ENCODE data around the gene SPC24. TPM values are rescaled to one million over a fixed set of nuclear protein-coding genes. Genes with fewer than 3 reads are reported as not detected.
"Not testable (repeated sequence)": the region's sequence is repeated elsewhere in the genome, so short reads cannot be mapped to it uniquely, and the experiment has no call there.

The SPC24 gene
- polyA plus RNA-seq, 4 donors, result 11.9 to 17.1 (median 16.1) TPM

DNA sequence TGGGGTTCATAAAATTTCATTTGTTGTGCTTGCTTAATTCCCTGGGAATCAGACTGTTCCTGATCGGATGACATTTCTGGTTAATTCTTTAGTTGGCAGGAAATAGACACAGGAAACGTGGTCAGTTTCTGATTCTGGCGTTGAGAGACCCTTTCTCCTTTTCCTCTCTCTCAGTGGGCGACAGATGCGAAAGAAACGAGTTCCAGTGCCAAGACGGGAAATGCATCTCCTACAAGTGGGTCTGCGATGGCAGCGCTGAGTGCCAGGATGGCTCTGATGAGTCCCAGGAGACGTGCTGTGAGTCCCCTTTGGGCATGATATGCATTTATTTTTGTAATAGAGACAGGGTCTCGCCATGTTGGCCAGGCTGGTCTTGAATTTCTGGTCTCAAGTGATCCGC is 55.5 kb downstream of the SPC24 start:
- no peak for DNase-seq (ENCODE audit: low read depth in 4 of 4, low spot score in 3 of 4)

DNA sequence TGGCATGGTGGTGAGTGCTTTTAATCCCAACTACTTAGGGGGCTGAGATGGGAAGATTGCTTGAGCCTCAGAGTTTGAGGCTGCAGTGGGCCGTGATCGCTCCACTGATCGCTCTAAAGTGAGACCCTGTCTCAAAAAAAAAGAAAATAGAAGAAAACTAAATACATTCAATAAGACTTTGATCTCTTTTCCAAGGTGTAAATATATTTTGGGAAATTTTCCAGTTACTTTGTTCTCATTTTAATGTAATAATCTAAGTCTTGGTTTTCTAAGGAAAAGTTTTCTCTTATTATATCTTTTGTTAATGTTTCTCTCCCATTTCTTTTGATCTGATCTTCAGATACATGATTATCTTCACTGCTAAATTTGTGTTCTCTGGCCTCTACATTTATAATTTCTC is 56.7 kb downstream of the SPC24 start:
- DNase-seq (ENCODE audit: low read depth in 4 of 4, low spot score in 3 of 4), result no peak

DNA sequence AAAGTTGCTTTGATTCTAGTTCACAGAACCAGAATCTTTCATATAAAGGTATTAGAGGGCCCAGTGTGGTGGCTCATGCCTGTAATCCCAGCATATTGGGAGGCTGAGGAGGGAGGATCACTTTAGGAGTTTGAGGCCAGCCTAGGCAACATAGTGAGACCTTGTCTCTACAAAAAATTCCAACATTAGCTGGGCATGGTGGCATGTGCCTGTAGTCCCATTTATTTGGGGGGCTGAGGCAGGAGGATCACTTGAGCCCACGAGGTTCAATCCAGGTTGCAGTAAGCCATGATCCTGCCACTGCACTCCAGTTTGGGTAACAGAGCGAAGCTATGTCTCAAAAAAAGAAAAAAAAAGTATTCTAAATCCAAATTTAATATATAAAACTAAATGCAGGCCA is 57.3 kb downstream of the SPC24 start:
- DNase-seq (ENCODE audit: low read depth in 4 of 4, low spot score in 3 of 4), result no peak

DNA sequence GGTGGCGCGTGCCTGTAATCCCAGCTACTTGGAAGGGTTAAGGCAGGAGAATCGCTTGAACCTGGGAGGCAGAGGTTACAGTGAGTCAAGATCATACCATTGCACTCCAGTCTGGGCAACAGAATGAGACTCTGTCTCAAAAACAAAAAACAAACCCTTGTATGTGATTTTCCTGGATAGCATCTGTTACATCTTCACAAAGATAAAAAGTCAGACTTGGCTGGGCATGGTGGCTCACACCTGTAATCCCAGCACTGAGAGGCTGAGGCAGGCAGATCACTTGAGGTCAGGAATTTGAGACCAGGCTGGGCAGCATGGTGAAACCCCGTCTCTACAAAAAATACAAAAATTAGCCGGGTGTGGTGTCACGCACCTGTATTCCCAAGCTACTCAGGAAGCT is 58.2 kb downstream of the SPC24 start:
- not testable (repeated sequence) for DNase-seq (ENCODE audit: low read depth in 4 of 4, low spot score in 3 of 4)

DNA sequence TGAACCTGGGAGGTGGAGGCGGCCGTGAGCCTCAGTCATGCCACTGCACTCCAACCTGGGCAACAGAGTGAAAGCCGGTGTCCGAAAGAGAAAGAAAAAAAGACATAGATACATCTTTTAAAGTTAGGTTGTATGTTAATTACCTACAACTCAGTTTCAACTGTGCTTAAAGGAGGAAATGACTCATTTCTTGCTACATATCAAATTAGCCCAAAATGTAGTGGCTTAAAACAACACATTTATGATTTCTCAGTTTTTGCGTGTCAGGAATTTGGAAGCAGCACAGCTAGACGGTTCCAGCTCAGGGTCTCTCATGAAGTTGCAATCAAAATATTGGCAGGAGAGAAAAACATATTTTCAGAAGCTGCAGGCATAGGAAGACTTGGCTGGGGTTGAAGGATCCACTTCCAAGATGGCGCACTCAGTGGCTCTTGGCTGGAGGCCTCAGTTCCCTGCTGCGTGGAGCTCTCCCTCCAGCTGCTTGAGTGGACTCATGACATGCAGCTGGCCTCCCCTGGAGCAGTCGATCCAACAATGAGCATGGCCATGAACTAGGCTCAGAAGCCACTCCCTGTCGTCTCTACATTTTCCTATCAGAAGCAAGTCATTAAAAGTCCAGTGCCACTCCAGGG is 59.3 kb downstream of the SPC24 start:
- no peak for DNase-seq (ENCODE audit: low read depth in 4 of 4, low spot score in 3 of 4)

Other genes with a start within 250 kb of the SPC24 start
- gene YIPF2, start 227.1 kb downstream of the SPC24 start, polyA plus RNA-seq (ENCODE audit: insufficient read length in 4 of 4), result 10 to 100 TPM; 40.1 to 57.4 (median 42.0) TPM
- gene TIMM29, start 227.0 kb downstream of the SPC24 start, polyA plus RNA-seq (ENCODE audit: insufficient read length in 4 of 4), result 10 to 100 TPM; 23.3 to 29.0 (median 25.3) TPM
- 100 to 1,000 TPM; 132 to 157 (median 147) TPM for gene SMARCA4, start 194.8 kb downstream of the SPC24 start, polyA plus RNA-seq (ENCODE audit: insufficient read length in 4 of 4)
- gene LDLR, start 66.3 kb downstream of the SPC24 start, polyA plus RNA-seq (ENCODE audit: insufficient read length in 4 of 4), result 10 to 100 TPM; 21.8 to 27.9 (median 24.9) TPM
- 100 to 1,000 TPM; 119 to 127 (median 123) TPM for gene KANK2, start 41.8 kb upstream of the SPC24 start, polyA plus RNA-seq (ENCODE audit: insufficient read length in 4 of 4)
- gene ANGPTL8, start 83.8 kb upstream of the SPC24 start, polyA plus RNA-seq (ENCODE audit: insufficient read length in 4 of 4), result under 1 TPM; 0.29 to 0.64 (median 0.55) TPM
- 10 to 100 TPM; 39.1 to 48.9 (median 45.9) TPM for gene DOCK6, start 106.7 kb upstream of the SPC24 start, polyA plus RNA-seq (ENCODE audit: insufficient read length in 4 of 4)
- gene TSPAN16, start 140.4 kb upstream of the SPC24 start, polyA plus RNA-seq (ENCODE audit: insufficient read length in 4 of 4), result under 1 TPM in 1 of 4 donors, not detected in 3; 0.16 TPM
- gene RAB3D, start 183.9 kb upstream of the SPC24 start, polyA plus RNA-seq (ENCODE audit: insufficient read length in 4 of 4), result 10 to 100 TPM; 16.5 to 17.7 (median 17.4) TPM
- 100 to 1,000 TPM; 122 to 159 (median 132) TPM for gene TMEM205, start 190.5 kb upstream of the SPC24 start, polyA plus RNA-seq (ENCODE audit: insufficient read length in 4 of 4)
- gene CCDC159, start 190.7 kb upstream of the SPC24 start, polyA plus RNA-seq (ENCODE audit: insufficient read length in 4 of 4), result 10 to 100 TPM; 23.1 to 32.6 (median 24.4) TPM
- gene PLPPR2, start 199.7 kb upstream of the SPC24 start, polyA plus RNA-seq (ENCODE audit: insufficient read length in 4 of 4), result 10 to 100 TPM; 11.7 to 18.7 (median 13.7) TPM
- gene SWSAP1, start 218.9 kb upstream of the SPC24 start, polyA plus RNA-seq (ENCODE audit: insufficient read length in 4 of 4), result 1 to 10 TPM; 2.7 to 4.0 (median 3.0) TPM
- 10 to 100 TPM; 21.7 to 32.3 (median 24.7) TPM for gene EPOR, start 228.5 kb upstream of the SPC24 start, polyA plus RNA-seq (ENCODE audit: insufficient read length in 4 of 4)